NT2/D1 (cell line): ENCODE data around the gene SORBS1.

Experiments used
- YY1 ChIP-seq: IDR thresholded peaks from 2 replicates; pipeline ENCODE4 v1.6.1; 2011; ENCODE audit not compliant: insufficient read length, insufficient read depth
- ZNF274 ChIP-seq: IDR thresholded peaks from 2 replicates; pipeline ENCODE4 v1.6.1; 2011; ENCODE audit warnings: mild to moderate bottlenecking, low read depth, low read length

DNA sequence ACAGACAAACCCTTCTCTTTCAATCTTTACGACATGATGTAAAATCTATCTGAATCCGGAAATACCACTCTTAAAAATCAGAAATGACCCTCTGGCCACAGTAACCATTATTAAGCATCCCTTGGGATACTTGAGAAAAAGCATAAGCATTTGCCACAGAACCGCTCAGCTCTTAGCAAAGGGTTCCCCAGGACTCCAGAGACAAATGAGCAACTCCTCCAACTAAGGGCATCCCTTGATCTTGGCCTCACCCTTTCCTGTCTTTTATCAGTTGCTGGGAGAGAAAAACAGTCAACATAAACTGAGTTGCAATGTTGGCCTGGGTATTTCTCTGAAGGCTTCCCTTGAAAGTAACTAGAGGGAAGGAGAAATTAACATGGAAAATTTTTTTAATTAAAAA lies 273.9 kb downstream of the SORBS1 start:
- TF ChIP-seq ZNF274 (no peak), YY1 (no peak)
